Neural crest cell (in vitro differentiated cells): ENCODE data around the gene DNAH14. TPM values are rescaled to one million over a fixed set of nuclear protein-coding genes. Genes with fewer than 3 reads are reported as not detected.
A peak's percentile ranks its signal among the peaks of the same experiment; 100 is the strongest.
"Not testable (repeated sequence)": the region's sequence is repeated elsewhere in the genome, so short reads cannot be mapped to it uniquely, and the experiment has no call there.

ENCODE experiments used
- DNase-seq: peaks from one replicate; pipeline ENCODE4 v3.0.0; 2021; ENCODE audit warnings: low read depth, mixed read lengths, low spot score
- H3K27ac Mint-ChIP-seq: one replicate; pipeline ENCODE4 v1.8.0; 2021; ENCODE audit warnings: mild to moderate bottlenecking, mixed read lengths; ENCODE audit not compliant: unreplicated experiment
- H3K27me3 Mint-ChIP-seq: 2 replicates; pipeline ENCODE4 v1.8.0; 2021; ENCODE audit warnings: low read depth, mild to moderate bottlenecking, mixed read lengths
- H3K36me3 Mint-ChIP-seq: 2 replicates; pipeline ENCODE4 v1.8.0; 2021; ENCODE audit warnings: low read depth, mild to moderate bottlenecking, mixed read lengths
- H3K4me1 Mint-ChIP-seq: 2 replicates; pipeline ENCODE4 v1.8.0; 2021; ENCODE audit warnings: mixed read lengths
- H3K4me3 Mint-ChIP-seq: one replicate; pipeline ENCODE4 v1.8.0; 2021; ENCODE audit warnings: mild to moderate bottlenecking, mixed read lengths
- H3K9me3 Mint-ChIP-seq: 2 replicates; pipeline ENCODE4 v1.8.0; 2021; ENCODE audit warnings: mixed read lengths
- CTCF ChIP-seq: fragments of 200-600 bp; sonication (generic); conservative IDR thresholded peaks from 2 replicates; pipeline ENCODE4 v1.5.0; 2021; ENCODE audit warnings: antibody characterized with exemption, mild to moderate bottlenecking
- long read RNA-seq: library from polyadenylated mRNA; unstranded; transcript quantifications from one replicate; pipeline ENCODE4 v2.0.0, GENCODE V29; 2020
- total RNA-seq: library from RNA; stranded (reverse); gene quantifications from 2 replicates; pipeline ENCODE4 v1.2.1, GENCODE V29; 2021

DNAH14 gene
- total RNA-seq, result 31.0 and 32.0 TPM in 2 replicates
- long read RNA-seq, partial matches to known transcripts, result 7 of 20 reads
- long read RNA-seq, other reads (novel, unspliced or antisense), result 10 of 20 reads

- peak within 1 kb of the TSS; percentile 71 for H3K27ac Mint-ChIP-seq
- peaks cover 4% of the 10 kb centered on the region for H3K4me1 Mint-ChIP-seq
- no peaks in the 10 kb centered on the region for H3K27me3 Mint-ChIP-seq
- H3K4me3 Mint-ChIP-seq, result peak within 1 kb of the TSS; percentile 88
- no peak for TF ChIP-seq CTCF
- H3K36me3 Mint-ChIP-seq, result peaks cover 30% of the 10 kb centered on the region
- peaks cover 21% of the 10 kb centered on the region for H3K9me3 Mint-ChIP-seq
- peak; percentile 63 for DNase-seq
Observed at GRCh38 chr1:224929335-224930237, at the start of gene DNAH14. TSS of gene DNAH14 (plus strand) at chr1:224929675. CDS start at chr1:224952703, 23,028 bp downstream.

GRCh38 chr1:224880593-224881307 lies 48.7 kb upstream of the DNAH14 start:
- Mint-ChIP-seq H3K9me3 (peaks cover 13% of the 10 kb centered on the region), H3K27ac (no peak overlapping the region), H3K4me3 (no peak overlapping the region), H3K4me1 (peaks cover 24% of the 10 kb centered on the region), H3K27me3 (no peaks in the 10 kb centered on the region), H3K36me3 (no peaks in the 10 kb centered on the region)
- DNase-seq, result no peak
- TF ChIP-seq CTCF, result no peak

- not testable (repeated sequence) for H3K4me3 Mint-ChIP-seq, H3K27me3 Mint-ChIP-seq, H3K27ac Mint-ChIP-seq, H3K36me3 Mint-ChIP-seq, DNase-seq
- peaks cover 16% of the 10 kb centered on the region for H3K9me3 Mint-ChIP-seq
- H3K4me1 Mint-ChIP-seq, result peaks cover 24% of the 10 kb centered on the region
Observed at GRCh38 chr1:224881308-224881692, 48.2 kb upstream of the DNAH14 start.

- DNase-seq, result no peak
- H3K4me1 Mint-ChIP-seq, result peaks cover 24% of the 10 kb centered on the region
- H3K4me3 Mint-ChIP-seq, result no peak overlapping the region
- no peak for TF ChIP-seq CTCF
- H3K36me3 Mint-ChIP-seq, result peaks cover 2% of the 10 kb centered on the region
- H3K9me3 Mint-ChIP-seq, result peaks cover 12% of the 10 kb centered on the region
- H3K27me3 Mint-ChIP-seq, result no peaks in the 10 kb centered on the region
- H3K27ac Mint-ChIP-seq, result no peak overlapping the region
Observed at GRCh38 chr1:224881762-224882211, 47.7 kb upstream of the DNAH14 start.

- DNase-seq, result no peak
- no peaks in the 10 kb centered on the region for H3K27me3 Mint-ChIP-seq
- H3K27ac Mint-ChIP-seq, result no peak overlapping the region
- H3K4me1 Mint-ChIP-seq, result peaks cover 24% of the 10 kb centered on the region
- H3K4me3 Mint-ChIP-seq, result no peak overlapping the region
- H3K9me3 Mint-ChIP-seq, result peaks cover 12% of the 10 kb centered on the region
- TF ChIP-seq CTCF, result no peak
- H3K36me3 Mint-ChIP-seq, result peaks cover 2% of the 10 kb centered on the region
Observed at GRCh38 chr1:224882264-224882663, 47.2 kb upstream of the DNAH14 start.
